Karpas-422 (cell line): ENCODE results near the gene NCK1. TPM values are rescaled to one million over a fixed set of nuclear protein-coding genes. Genes with fewer than 3 reads are reported as not detected.
A peak's percentile ranks its signal among the peaks of the same experiment; 100 is the strongest.

ENCODE experiments used
- DNase-seq: peaks from one replicate; pipeline ENCODE4 v3.0.0-alpha.2; 2015
- H2AFZ ChIP-seq: fragments of 200-600 bp; sonication (generic); 2 replicates; pipeline ENCODE4 v1.6.1; 2014; ENCODE audit warnings: antibody characterized with exemption, low read length, mixed read lengths
- H3K27ac ChIP-seq: fragments of 200-600 bp; sonication (generic); 2 replicates; pipeline ENCODE4 v1.5.1; 2014; ENCODE audit warnings: mild to moderate bottlenecking, low read length, moderate library complexity
- H3K27me3 ChIP-seq: fragments of 200-600 bp; sonication (generic); 2 replicates; pipeline ENCODE4 v1.6.1; 2014; ENCODE audit warnings: low read length, mixed read lengths
- H3K36me3 ChIP-seq: fragments of 200-600 bp; sonication (generic); 2 replicates; pipeline ENCODE4 v1.6.1; 2014; ENCODE audit warnings: low read length, mixed read lengths; ENCODE audit not compliant: insufficient read depth
- H3K4me1 ChIP-seq: fragments of 200-600 bp; sonication (generic); 2 replicates; pipeline ENCODE4 v1.6.1; 2014; ENCODE audit warnings: mild to moderate bottlenecking, low read length, mixed read lengths
- H3K4me2 ChIP-seq: fragments of 200-600 bp; sonication (generic); 2 replicates; pipeline ENCODE4 v1.6.1; 2014; ENCODE audit warnings: low read length, low read depth, mild to moderate bottlenecking; ENCODE audit not compliant: poor library complexity, severe bottlenecking
- H3K4me3 ChIP-seq: fragments of 200-600 bp; sonication (generic); 2 replicates; pipeline ENCODE4 v1.5.1; 2014; ENCODE audit warnings: mild to moderate bottlenecking, antibody characterized with exemption, low read length, mixed read lengths
- H3K79me2 ChIP-seq: fragments of 200-600 bp; sonication (generic); 2 replicates; pipeline ENCODE4 v1.6.1; 2014; ENCODE audit warnings: mild to moderate bottlenecking, low read length, mixed read lengths
- H3K9ac ChIP-seq: fragments of 200-600 bp; sonication (generic); 2 replicates; pipeline ENCODE4 v1.6.0; 2014; ENCODE audit warnings: low read length
- H3K9me2 ChIP-seq: fragments of 200-600 bp; sonication (generic), shearing (Covaris generic); replicated peaks from 2 replicates; pipeline ENCODE4 v1.6.0; 2014; ENCODE audit warnings: mild to moderate bottlenecking, low read length, moderate library complexity; ENCODE audit not compliant: insufficient read depth
- H3K9me3 ChIP-seq: fragments of 300-700, 200-600 bp; sonication (generic); 2 replicates; pipeline ENCODE4 v1.6.1; 2014; ENCODE audit warnings: low read length, mixed read lengths
- H4K20me1 ChIP-seq: fragments of 200-600 bp; sonication (generic); 2 replicates; pipeline ENCODE4 v1.6.1; 2014; ENCODE audit warnings: mild to moderate bottlenecking, antibody characterized with exemption, low read length, low read depth; ENCODE audit not compliant: insufficient read depth
- total RNA-seq: library from RNA; depleted of rRNA; stranded (reverse); fragments of >200 nt; shearing (Covaris generic); gene quantifications from 2 replicates; pipeline ENCODE4 v1.2.3, GENCODE V29; 2014; ENCODE audit warnings: low replicate concordance

The NCK1 gene
- total RNA-seq, 1 experiment from 2014 or later, result 77.7 TPM

DNA sequence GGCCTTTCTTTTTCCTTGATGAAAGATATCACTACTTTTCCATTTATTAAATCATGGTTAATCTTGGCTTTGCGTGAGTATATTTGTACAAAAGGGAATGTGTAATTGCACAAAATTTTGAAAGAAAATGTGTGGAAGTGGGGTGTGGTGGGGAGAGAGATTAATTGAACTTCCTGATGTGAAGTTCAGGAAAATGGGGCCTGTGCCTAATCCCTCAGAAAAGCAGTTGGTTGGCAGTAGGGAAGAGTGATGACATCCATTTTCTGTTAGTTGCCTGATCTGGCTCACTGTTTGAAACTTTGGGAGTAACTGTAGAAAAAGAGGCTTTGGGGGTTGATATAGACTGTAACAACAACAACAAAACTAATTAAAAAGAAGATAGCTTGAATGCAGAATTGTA is 85.0 kb downstream of the NCK1 start:
- H3K9me3 ChIP-seq, result no peaks in the 10 kb centered on the region
- H2AFZ ChIP-seq, result no peak overlapping the region
- no peaks in the 10 kb centered on the region for H3K9me2 ChIP-seq
- H3K4me1 ChIP-seq, result peaks cover 53% of the 10 kb centered on the region
- no peaks in the 10 kb centered on the region for H3K27me3 ChIP-seq
- H3K4me2 ChIP-seq, result no peak overlapping the region
- H3K27ac ChIP-seq, result no peak overlapping the region
- no peak for DNase-seq
- no peak overlapping the region for H3K4me3 ChIP-seq
- H3K36me3 ChIP-seq, result peaks cover 25% of the 10 kb centered on the region; the same call in 1 of the 2 replicates
- no peaks in the 10 kb centered on the region for H4K20me1 ChIP-seq
- H3K79me2 ChIP-seq, result peaks cover 96% of the 10 kb centered on the region
- H3K9ac ChIP-seq, result no peak overlapping the region

DNA sequence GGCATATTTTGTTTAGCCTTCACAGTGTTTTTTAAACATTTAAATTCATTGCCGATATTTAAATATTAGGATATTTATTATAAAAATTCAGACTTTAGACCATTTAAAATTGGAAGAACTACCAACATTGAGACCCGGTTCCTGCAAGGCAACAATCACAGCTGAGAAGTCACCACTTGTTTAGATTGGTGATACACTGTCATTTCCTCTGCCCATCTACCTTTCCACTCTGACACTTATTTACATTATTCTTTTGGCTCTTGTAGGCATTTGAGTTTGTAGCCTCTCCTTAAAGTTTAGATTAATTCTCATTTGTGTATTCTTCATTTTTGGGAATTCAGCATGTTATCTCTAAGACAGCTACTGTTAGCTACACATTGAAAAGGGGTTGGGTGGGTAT is 85.5 kb downstream of the NCK1 start:
- Histone ChIP-seq H4K20me1 (no peaks in the 10 kb centered on the region), H3K4me3 (no peak overlapping the region), H3K9me2 (no peaks in the 10 kb centered on the region), H3K27ac (peak overlapping the region; percentile 42; the same call in 1 of the 2 replicates), H3K9ac (no peak overlapping the region), H3K4me2 (no peak overlapping the region), H3K9me3 (no peaks in the 10 kb centered on the region), H3K4me1 (peaks cover 57% of the 10 kb centered on the region), H3K36me3 (peaks cover 25% of the 10 kb centered on the region; the same call in 1 of the 2 replicates), H2AFZ (no peak overlapping the region), H3K27me3 (no peaks in the 10 kb centered on the region), H3K79me2 (peaks cover 96% of the 10 kb centered on the region)
- no peak for DNase-seq

DNA sequence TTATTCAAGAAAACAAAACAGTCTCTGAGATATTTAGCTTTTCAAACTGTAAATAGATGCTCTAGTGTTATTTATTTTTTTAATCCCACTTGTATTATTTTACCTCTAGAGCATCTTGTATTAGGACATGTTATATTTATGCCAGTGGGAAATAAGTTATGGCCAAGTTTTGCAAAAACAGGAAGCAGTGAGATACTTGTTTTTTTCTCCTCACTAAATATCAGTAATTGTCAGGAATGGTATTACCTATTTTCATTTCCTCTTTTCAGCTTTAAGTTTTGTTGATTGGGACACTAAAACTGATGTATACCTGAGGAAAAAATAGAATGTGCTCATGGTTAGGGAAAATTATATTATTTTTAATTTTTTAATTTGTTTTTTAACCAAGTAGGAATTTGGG is 87.1 kb downstream of the NCK1 start:
- no peaks in the 10 kb centered on the region for H3K9me3 ChIP-seq
- no peaks in the 10 kb centered on the region for H4K20me1 ChIP-seq
- H3K27me3 ChIP-seq, result no peaks in the 10 kb centered on the region
- peaks cover 25% of the 10 kb centered on the region; the same call in 1 of the 2 replicates for H3K36me3 ChIP-seq
- peak overlapping the region; percentile 63 for H3K27ac ChIP-seq
- no peaks in the 10 kb centered on the region for H3K9me2 ChIP-seq
- DNase-seq, result no peak
- H3K79me2 ChIP-seq, result peaks cover 88% of the 10 kb centered on the region
- no peak overlapping the region for H3K9ac ChIP-seq
- H2AFZ ChIP-seq, result no peak overlapping the region
- no peak overlapping the region; the same call in 1 of the 2 replicates for H3K4me3 ChIP-seq
- H3K4me1 ChIP-seq, result peaks cover 57% of the 10 kb centered on the region
- peak overlapping the region; percentile 48 for H3K4me2 ChIP-seq

DNA sequence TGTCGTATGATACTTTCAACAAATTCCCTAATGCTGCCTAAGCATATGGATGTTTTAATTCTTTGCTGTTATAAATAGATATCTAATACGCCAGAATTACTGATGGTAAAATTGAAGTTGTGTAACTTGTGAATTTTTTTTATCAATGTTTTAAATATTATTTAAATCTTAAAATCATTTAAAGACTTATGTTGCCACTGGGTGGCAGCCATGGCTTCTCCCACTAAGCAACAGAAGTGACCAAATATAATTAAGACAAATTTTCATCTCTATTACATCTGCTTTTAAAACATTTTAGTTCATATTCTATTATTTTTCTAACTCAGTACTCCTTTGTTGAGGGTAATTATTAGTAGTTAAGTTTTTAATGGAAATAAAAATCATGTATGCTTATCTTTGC is 87.7 kb downstream of the NCK1 start:
- Histone ChIP-seq H3K79me2 (peaks cover 88% of the 10 kb centered on the region), H3K9me3 (no peaks in the 10 kb centered on the region), H3K4me2 (peak overlapping the region; percentile 48), H3K4me3 (0 out of 2 replicates have a peak overlapping the region, but pooled peaks have one; percentile 6), H4K20me1 (no peaks in the 10 kb centered on the region), H3K36me3 (peaks cover 25% of the 10 kb centered on the region; the same call in 1 of the 2 replicates), H3K27ac (peak overlapping the region; percentile 63), H2AFZ (no peak overlapping the region), H3K9me2 (no peaks in the 10 kb centered on the region), H3K9ac (no peak overlapping the region), H3K27me3 (no peaks in the 10 kb centered on the region), H3K4me1 (peaks cover 57% of the 10 kb centered on the region)
- DNase-seq, result peak; percentile 58

DNA sequence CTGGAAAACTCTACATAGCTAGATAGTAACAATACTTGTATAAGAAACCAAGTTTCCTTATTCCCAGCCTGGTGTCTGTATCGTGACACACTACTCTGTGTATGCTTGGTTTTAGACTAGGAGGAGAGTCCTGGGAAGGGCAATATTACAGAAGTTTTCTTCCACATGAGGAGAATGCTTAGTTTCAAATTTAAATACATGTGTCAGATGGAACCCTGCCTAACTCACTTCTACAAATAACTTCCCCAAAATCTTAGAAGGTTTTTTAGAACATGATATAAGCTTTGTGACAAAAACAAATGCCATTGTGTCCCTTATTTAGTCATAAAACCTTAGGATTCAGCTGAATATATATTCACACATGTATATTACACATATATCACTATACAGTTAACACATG is 88.6 kb downstream of the NCK1 start:
- no peaks in the 10 kb centered on the region for H3K27me3 ChIP-seq
- H3K9me2 ChIP-seq, result no peaks in the 10 kb centered on the region
- H3K79me2 ChIP-seq, result peaks cover 83% of the 10 kb centered on the region
- peaks cover 57% of the 10 kb centered on the region for H3K4me1 ChIP-seq
- H3K9me3 ChIP-seq, result no peaks in the 10 kb centered on the region
- no peak overlapping the region for H3K9ac ChIP-seq
- DNase-seq, result no peak
- H3K27ac ChIP-seq, result peak overlapping the region; percentile 63
- H3K4me3 ChIP-seq, result no peak overlapping the region
- H2AFZ ChIP-seq, result no peak overlapping the region
- peaks cover 22% of the 10 kb centered on the region; the same call in 1 of the 2 replicates for H3K36me3 ChIP-seq
- no peaks in the 10 kb centered on the region for H4K20me1 ChIP-seq
- peak overlapping the region; percentile 48 for H3K4me2 ChIP-seq

DNA sequence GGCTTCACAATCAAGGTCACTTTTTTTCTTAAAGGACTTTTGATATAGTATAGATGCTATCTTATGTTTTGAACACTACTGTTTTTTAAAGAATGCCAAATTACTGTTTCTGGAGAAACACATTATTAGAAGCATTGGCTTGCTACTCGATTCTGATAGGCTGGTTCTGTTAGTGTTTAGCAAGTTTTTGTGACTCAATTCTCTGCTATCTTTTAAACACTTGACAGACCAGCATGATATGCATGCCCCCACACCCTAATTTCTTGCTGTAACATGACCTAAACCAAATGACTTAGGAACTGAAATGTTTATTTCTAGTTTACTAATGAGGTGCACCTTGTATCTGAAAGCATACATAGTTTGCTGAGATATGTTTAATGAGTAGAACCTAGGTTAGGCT is 90.3 kb downstream of the NCK1 start:
- peaks cover 46% of the 10 kb centered on the region for H3K4me1 ChIP-seq
- no peak overlapping the region for H3K4me3 ChIP-seq
- H3K79me2 ChIP-seq, result peaks cover 66% of the 10 kb centered on the region
- no peak overlapping the region for H3K4me2 ChIP-seq
- H3K27ac ChIP-seq, result peak overlapping the region; percentile 12; the same call in 1 of the 2 replicates
- H3K9me3 ChIP-seq, result no peaks in the 10 kb centered on the region
- peaks cover 10% of the 10 kb centered on the region; the same call in 1 of the 2 replicates for H3K36me3 ChIP-seq
- no peak for DNase-seq
- no peaks in the 10 kb centered on the region for H4K20me1 ChIP-seq
- H3K9ac ChIP-seq, result no peak overlapping the region
- H2AFZ ChIP-seq, result no peak overlapping the region
- H3K9me2 ChIP-seq, result no peaks in the 10 kb centered on the region
- no peaks in the 10 kb centered on the region for H3K27me3 ChIP-seq

DNA sequence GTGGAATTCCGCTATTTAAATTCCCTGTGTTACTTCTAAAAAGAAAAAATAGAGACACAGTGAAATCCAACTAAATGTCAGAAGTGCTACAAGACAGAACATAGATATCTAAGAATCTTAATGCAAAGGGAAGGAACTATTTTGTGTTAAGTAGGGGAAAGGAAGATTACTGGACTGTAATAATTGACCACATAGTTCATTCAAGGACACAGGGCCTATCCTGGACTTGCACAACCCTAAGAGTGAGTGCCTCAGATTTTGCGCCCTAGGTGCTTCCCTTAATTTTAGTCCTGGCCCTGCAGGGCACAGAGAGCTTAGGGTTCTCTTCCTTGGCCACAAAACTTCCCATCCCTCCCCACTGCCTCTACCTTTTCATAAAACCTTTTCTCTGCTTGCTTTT is 92.2 kb downstream of the NCK1 start:
- H2AFZ ChIP-seq, result no peak overlapping the region
- peaks cover 26% of the 10 kb centered on the region for H3K4me1 ChIP-seq
- peaks cover 48% of the 10 kb centered on the region for H3K79me2 ChIP-seq
- no peak for DNase-seq
- no peaks in the 10 kb centered on the region for H3K9me2 ChIP-seq
- H3K4me3 ChIP-seq, result no peak overlapping the region
- H3K4me2 ChIP-seq, result no peak overlapping the region
- no peaks in the 10 kb centered on the region for H4K20me1 ChIP-seq
- H3K27ac ChIP-seq, result no peak overlapping the region
- no peak overlapping the region for H3K9ac ChIP-seq
- H3K9me3 ChIP-seq, result no peaks in the 10 kb centered on the region
- no peaks in the 10 kb centered on the region for H3K36me3 ChIP-seq
- no peaks in the 10 kb centered on the region for H3K27me3 ChIP-seq

DNA sequence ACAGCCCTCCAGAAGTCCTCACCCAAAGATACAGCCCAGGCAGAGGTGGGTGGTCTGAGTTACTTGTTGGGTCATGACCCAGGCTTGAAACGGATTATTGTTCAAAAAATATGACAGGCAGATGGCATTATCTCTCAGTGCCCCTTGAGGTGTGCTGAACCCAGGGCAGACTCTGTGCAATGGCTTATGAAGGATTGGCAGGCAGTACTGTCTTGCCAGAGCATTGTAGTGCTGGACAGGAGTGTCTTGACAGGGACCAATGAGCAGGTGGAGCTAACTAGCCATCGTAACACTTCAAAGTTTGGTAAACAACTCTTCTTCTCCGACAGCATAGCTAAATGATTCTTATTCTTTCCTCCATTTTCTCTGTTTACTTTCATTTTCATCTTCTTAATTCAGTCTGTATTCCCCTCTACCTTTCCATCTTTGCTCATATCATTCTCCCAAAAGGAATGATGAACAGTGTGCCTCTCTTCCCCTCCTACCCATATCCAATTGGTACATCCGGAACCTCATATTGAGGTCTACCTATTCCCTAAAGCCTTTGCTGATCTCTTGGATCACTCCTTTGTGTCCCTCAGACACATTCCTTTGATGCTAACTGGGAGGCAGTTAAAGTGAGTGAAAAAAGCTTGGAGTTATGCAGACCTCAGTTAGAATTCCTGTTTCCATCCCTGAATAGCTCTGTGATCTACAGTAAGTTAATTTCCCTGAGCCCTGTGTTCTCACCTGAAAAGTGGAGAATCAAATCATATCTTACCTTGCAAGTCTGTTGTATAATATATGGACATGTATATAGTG is 93.2 kb downstream of the NCK1 start:
- no peaks in the 10 kb centered on the region for H3K36me3 ChIP-seq
- no peak overlapping the region for H2AFZ ChIP-seq
- H4K20me1 ChIP-seq, result no peaks in the 10 kb centered on the region
- H3K9ac ChIP-seq, result no peak overlapping the region
- no peak for DNase-seq
- H3K9me2 ChIP-seq, result no peaks in the 10 kb centered on the region
- no peak overlapping the region for H3K4me2 ChIP-seq
- no peaks in the 10 kb centered on the region for H3K9me3 ChIP-seq
- no peak overlapping the region for H3K4me3 ChIP-seq
- H3K4me1 ChIP-seq, result peaks cover 17% of the 10 kb centered on the region
- no peak overlapping the region for H3K27ac ChIP-seq
- no peaks in the 10 kb centered on the region for H3K27me3 ChIP-seq
- H3K79me2 ChIP-seq, result peaks cover 39% of the 10 kb centered on the region
